ENCODE measurements around the gene LYSMD2.

- no peak for TF ChIP-seq CEBPB (IDR thresholded peaks at IDR 0.05)
- no peak for TF ChIP-seq CTCF (IDR thresholded peaks at IDR 0.05)
- TF ChIP-seq POLR2A (IDR thresholded peaks at IDR 0.05; ENCODE audit: low read length) = no peak
- TF ChIP-seq RAD21 (conservative IDR thresholded peaks at IDR 0.05 in 1 of 2, IDR thresholded peaks at IDR 0.05 in 1 of 2) = no peak
Measured at GRCh38 chr15:51696566-51696965, 40.9 kb downstream of the LYSMD2 start.
